Type B pancreatic cell (in vitro differentiated cells): ENCODE data around the gene KCNG2. TPM values are rescaled to one million over a fixed set of nuclear protein-coding genes. Genes with fewer than 3 reads are reported as not detected.

Experiments used
- DNase-seq: peaks from one replicate; pipeline ENCODE4 v3.0.0; 2021; ENCODE audit warnings: mixed read lengths; ENCODE audit not compliant: unreplicated experiment; ENCODE audit errors: extremely low spot score
- H3K27ac Mint-ChIP-seq: 2 replicates; pipeline ENCODE4 v1.8.0; 2021; ENCODE audit warnings: mild to moderate bottlenecking, mixed read lengths
- H3K27me3 Mint-ChIP-seq: 2 replicates; pipeline ENCODE4 v1.8.0; 2021; ENCODE audit warnings: mixed read lengths
- H3K36me3 Mint-ChIP-seq: 2 replicates; pipeline ENCODE4 v1.8.0; 2021; ENCODE audit warnings: mixed read lengths
- H3K4me1 Mint-ChIP-seq: one replicate; pipeline ENCODE4 v1.8.0; 2021; ENCODE audit warnings: mixed read lengths; ENCODE audit not compliant: unreplicated experiment
- H3K4me3 Mint-ChIP-seq: 2 replicates; pipeline ENCODE4 v1.8.0; 2021; ENCODE audit warnings: mild to moderate bottlenecking, mixed read lengths
- H3K9me3 Mint-ChIP-seq: 2 replicates; pipeline ENCODE4 v1.8.0; 2021; ENCODE audit warnings: mixed read lengths
- CTCF ChIP-seq: fragments of 200-600 bp; sonication (generic); conservative IDR thresholded peaks from 2 replicates; pipeline ENCODE4 v1.5.0; 2021; ENCODE audit warnings: antibody characterized with exemption, mild to moderate bottlenecking
- total RNA-seq: library from RNA; stranded (reverse); gene quantifications from 2 replicates; pipeline ENCODE4 v1.2.1, GENCODE V29; 2021; ENCODE audit warnings: low replicate concordance

The KCNG2 gene
- total RNA-seq, 1 donor from 2014 or later: 0.29 TPM

- Mint-ChIP-seq H3K36me3 (no peaks in the 10 kb centered on the region), H3K27me3 (peaks cover 3% of the 10 kb centered on the region), H3K9me3 (peaks cover 6% of the 10 kb centered on the region), H3K4me1 (no peaks in the 10 kb centered on the region), H3K27ac (no peak overlapping the region), H3K4me3 (no peak overlapping the region)
- no peak for DNase-seq
- TF ChIP-seq CTCF: no peak
These were observed 49.3 kb downstream of the KCNG2 start for GRCh38 chr18:79846936-79847557.

DNA sequence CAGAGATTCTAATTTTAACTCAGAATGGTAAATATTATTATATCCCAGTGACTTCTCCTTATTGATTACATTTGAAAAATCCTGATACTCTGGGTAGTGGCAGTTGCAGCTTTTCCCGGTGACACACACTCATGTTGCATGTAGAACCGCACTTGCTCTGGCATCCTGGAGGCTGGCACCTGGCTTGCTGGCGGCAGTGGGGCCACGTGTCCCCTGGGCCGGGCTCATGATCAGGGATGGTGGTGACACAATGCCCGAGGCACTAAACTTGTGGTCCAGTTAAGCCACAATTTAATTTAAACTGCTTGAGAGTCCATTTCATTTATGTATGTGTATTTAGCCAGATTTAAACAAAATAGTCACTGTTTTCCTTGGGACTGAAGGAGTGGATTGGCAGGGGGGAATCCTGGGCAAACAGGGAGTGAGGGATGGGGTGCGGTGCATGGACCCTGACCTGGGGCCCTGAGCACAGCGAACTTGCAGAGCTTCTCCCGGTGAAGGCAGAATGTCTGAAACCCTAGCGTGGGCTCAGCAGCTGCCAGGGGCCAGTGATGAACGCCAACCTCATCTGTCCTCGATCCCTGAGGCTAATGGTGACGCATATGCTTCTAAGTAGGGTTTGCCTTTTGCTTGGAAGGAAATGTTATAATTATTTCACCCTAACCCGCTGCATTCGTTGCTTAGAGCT lies 50.0 kb downstream of the KCNG2 start:
- no peak overlapping the region for H3K4me3 Mint-ChIP-seq
- H3K27ac Mint-ChIP-seq: no peak overlapping the region
- H3K36me3 Mint-ChIP-seq: no peaks in the 10 kb centered on the region
- H3K9me3 Mint-ChIP-seq: peaks cover 2% of the 10 kb centered on the region
- peaks cover 3% of the 10 kb centered on the region for H3K27me3 Mint-ChIP-seq
- DNase-seq: no peak
- H3K4me1 Mint-ChIP-seq: no peaks in the 10 kb centered on the region
- no peak for TF ChIP-seq CTCF

- no peaks in the 10 kb centered on the region for H3K36me3 Mint-ChIP-seq
- peaks cover 3% of the 10 kb centered on the region for H3K27me3 Mint-ChIP-seq
- H3K4me3 Mint-ChIP-seq: no peak overlapping the region
These were observed 50.5 kb downstream of the KCNG2 start for GRCh38 chr18:79848294-79848578.

DNA sequence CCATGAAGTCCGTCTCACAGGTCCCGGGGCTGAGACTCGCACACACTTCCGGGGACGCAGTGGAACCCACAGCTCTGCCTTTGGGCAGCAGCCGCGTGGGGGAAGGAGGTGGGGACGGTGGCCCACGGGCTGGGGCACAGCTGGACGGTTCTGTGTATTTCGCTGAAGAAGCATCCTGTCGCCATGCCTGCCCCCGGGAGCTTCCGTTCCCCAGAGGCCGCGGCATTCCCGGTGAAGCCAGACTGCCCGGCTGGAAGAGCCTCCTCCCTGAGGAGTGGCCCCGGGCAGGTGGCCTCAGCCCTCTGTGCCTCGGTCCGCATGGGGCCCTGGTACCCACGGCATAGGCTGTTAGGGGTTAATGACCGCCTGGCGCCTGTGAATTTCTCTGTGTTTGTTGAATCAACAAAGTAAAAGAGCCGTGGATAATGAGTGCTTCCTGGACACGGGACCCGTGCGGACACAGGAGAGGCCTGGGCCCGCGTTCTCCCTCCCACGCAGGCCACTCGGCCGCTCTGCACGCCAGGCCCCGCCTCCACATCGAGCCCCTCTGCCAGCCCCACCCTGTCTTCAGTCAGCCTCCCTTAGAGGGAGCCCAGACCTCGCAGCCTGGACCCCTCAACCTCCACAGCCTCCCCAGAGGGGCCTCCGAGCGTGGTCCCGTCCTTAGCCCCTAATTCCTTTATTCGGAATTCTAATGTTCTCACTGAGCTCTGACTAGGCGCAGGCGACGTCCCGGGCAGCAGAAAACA lies 51.0 kb downstream of the KCNG2 start:
- H3K36me3 Mint-ChIP-seq: no peaks in the 10 kb centered on the region
- no peak overlapping the region for H3K4me3 Mint-ChIP-seq
- no peak for DNase-seq
- no peaks in the 10 kb centered on the region for H3K4me1 Mint-ChIP-seq
- no peaks in the 10 kb centered on the region for H3K9me3 Mint-ChIP-seq
- H3K27me3 Mint-ChIP-seq: no peaks in the 10 kb centered on the region
- TF ChIP-seq CTCF: no peak
- H3K27ac Mint-ChIP-seq: no peak overlapping the region

More at GRCh38 chr18:79848294-79848578, 50.5 kb downstream of the KCNG2 start:
- Mint-ChIP-seq H3K4me1 (no peaks in the 10 kb centered on the region), H3K27ac (no peak overlapping the region), H3K9me3 (no peaks in the 10 kb centered on the region)
- no peak for TF ChIP-seq CTCF
- no peak for DNase-seq

DNA sequence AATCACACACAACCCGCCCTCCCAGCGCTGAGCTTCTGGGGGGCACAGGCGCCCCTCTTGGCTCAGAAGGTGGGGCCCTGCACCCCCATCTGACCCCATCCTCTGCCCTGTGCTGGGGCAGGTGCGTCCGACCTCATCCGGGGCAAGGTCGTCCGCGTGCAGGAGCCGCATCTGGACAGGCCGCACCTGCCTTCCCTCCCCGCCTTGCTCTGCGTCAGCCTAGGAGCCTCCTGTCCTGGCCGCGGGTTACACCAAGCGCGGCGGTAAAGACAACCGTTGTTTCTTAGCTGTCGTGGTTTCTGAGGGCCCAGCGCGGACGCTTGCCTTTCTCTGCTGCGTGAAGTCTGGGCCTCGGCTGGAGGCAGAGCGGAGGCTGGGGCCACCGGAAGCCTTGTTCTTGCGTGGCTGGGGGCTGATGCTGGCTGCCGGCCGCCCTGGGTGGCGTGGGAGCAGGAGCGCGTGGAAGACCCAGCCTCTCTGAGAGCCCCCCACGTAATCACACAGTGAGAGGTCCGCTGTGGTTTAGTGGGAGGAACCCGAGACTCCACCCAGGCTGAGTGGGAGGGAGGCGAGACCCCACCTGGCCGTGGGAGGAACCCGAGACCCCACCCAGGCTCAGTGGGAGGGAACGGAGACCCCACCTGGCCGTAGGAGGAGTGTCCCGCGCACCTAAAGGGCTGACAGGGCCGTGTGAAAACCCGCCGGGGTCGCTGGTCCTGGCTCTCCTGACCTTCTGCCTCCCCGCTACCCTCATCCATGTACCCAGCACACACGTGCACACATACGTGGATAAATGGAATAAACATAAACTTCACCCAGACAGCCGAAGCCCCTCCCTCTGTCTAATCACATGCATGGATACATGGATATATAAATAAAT lies 51.8 kb downstream of the KCNG2 start:
- Mint-ChIP-seq H3K9me3 (no peaks in the 10 kb centered on the region), H3K4me3 (no peak overlapping the region), H3K36me3 (no peaks in the 10 kb centered on the region), H3K4me1 (no peaks in the 10 kb centered on the region), H3K27ac (no peak overlapping the region), H3K27me3 (no peaks in the 10 kb centered on the region)
- DNase-seq: no peak
- no peak for TF ChIP-seq CTCF
